Choroid plexus epithelial cell (primary cell): ENCODE results near the gene SCN10A.
A peak's percentile ranks its signal among the peaks of the same experiment; 100 is the strongest.

Source experiments
- DNase-seq: peaks from one replicate; pipeline ENCODE4 v3.0.0-alpha.2; 2010; ENCODE audit warnings: low read depth
- H3K4me3 ChIP-seq: 2 replicates; pipeline ENCODE4 v1.5.1; 2011; ENCODE audit warnings: low read depth, mild to moderate bottlenecking, control low read depth, low read length, moderate library complexity
- TF ChIP-seq, protein P1 (sequence below): conservative IDR thresholded peaks from 2 replicates; pipeline ENCODE4 v1.5.1; 2011; ENCODE audit warnings: low read depth, mild to moderate bottlenecking, control low read depth, inconsistent platforms, low read length, moderate library complexity

SCN10A gene

DNA sequence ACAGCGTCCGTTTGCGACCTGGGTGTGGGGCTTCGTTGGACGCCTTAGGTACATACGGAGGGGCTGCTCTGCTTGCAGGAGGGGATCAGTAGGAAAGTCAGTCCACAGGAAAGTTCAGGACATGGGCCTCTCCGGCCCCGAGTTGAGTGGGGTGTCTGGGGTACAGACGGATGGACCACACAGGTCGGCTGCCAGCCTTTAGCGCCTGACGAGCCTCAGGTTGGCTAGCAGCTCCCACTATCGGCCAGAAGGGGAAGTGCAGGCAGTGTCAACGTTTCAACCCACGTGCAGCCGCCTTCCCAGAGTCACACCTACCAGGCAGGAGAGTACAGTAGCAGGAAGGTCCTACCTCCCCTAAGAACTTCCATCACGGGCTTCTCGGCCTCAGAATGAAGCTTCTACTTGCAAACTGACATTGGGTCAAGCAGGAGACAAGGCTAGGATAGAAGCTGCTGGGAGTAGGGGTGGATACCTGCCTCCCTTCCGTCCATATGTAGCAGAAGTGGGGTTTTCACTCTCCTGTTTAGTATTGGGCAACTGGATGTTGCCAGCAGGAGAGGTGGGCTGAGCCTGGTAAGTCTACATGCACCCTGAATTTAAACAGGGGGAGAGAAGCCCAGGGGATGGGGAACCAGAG, 164.7 kb downstream of the SCN10A start:
- TF ChIP-seq, protein P1, sequence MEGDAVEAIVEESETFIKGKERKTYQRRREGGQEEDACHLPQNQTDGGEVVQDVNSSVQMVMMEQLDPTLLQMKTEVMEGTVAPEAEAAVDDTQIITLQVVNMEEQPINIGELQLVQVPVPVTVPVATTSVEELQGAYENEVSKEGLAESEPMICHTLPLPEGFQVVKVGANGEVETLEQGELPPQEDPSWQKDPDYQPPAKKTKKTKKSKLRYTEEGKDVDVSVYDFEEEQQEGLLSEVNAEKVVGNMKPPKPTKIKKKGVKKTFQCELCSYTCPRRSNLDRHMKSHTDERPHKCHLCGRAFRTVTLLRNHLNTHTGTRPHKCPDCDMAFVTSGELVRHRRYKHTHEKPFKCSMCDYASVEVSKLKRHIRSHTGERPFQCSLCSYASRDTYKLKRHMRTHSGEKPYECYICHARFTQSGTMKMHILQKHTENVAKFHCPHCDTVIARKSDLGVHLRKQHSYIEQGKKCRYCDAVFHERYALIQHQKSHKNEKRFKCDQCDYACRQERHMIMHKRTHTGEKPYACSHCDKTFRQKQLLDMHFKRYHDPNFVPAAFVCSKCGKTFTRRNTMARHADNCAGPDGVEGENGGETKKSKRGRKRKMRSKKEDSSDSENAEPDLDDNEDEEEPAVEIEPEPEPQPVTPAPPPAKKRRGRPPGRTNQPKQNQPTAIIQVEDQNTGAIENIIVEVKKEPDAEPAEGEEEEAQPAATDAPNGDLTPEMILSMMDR = peak; percentile 99
- DNase-seq = peak; percentile 72
- H3K4me3 ChIP-seq = no peak overlapping the region

DNA sequence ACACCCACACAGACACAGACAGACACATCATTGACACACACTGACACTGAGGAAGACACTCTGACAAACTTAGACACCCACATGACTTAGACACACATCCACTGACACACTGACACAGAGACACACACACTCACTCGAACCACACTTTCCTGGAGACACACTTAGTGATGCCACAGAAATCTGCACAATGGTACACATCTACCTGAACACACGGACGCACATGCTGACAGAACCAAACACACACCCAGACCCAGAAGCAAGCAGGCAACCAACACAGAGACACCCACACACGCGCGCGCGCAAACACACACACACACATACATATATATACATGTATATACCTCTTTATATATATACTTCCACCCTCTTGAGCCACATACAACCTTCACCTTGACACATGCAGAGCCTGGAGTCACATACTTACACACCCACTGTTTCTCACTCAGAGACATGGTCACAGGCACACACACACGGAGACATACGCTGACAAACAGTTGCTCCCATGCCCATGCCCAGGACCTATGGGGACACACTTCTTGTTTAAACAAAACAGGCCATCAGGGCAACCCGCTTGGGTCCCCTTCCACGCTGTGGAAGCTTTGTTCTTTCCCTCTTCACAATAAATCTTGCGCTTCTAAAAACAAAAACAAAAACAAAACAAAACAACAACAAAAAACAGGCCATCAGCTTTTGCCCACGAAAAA, 165.6 kb downstream of the SCN10A start:
- DNase-seq = no peak
- TF ChIP-seq, protein P1 = no peak
- no peak overlapping the region for H3K4me3 ChIP-seq

DNA sequence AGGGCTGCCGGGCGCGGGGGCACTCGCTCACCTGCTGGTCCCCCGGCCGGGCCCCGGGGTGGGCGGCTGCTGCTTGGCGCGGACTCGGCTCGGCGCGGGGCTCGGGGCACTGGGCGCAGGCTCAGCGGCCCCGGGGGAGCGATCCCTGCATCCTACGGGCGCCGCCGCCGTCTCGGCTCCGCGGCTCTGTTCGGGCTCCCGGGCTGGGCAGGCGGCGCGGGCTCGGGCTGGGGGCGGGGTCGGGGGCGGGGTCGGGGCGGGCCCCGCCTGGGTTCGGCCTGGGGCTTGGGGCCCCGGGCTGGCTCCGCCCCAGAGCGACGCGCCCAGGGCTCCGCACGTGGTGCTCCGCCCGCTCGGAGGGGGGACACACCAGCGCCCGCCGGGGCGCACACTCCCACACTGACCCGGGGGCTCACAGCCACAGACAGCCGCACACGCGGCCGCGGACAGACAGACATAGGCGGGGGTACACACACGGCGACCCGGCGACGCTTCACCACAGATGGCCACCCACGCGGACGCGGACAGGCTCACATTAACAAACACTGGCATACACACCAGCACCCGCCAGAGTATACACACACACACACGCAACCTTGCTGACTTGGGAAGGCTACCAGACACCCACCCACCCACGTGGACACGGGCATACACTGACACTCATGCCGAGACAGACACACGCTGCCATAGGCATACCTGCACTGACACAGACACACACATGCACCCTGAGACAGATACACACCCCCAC, 166.3 kb downstream of the SCN10A start, which contains the start of gene SCN5A:
Gene SCN5A, minus strand, starts transcription at position 188 of the 748 bp plus-strand sequence. CDS start 16,380 bp downstream, outside the sequence.
- TF ChIP-seq, protein P1 = no peak
- no peak for DNase-seq
- peak within 1 kb of the TSS; percentile 47 for H3K4me3 ChIP-seq

DNA sequence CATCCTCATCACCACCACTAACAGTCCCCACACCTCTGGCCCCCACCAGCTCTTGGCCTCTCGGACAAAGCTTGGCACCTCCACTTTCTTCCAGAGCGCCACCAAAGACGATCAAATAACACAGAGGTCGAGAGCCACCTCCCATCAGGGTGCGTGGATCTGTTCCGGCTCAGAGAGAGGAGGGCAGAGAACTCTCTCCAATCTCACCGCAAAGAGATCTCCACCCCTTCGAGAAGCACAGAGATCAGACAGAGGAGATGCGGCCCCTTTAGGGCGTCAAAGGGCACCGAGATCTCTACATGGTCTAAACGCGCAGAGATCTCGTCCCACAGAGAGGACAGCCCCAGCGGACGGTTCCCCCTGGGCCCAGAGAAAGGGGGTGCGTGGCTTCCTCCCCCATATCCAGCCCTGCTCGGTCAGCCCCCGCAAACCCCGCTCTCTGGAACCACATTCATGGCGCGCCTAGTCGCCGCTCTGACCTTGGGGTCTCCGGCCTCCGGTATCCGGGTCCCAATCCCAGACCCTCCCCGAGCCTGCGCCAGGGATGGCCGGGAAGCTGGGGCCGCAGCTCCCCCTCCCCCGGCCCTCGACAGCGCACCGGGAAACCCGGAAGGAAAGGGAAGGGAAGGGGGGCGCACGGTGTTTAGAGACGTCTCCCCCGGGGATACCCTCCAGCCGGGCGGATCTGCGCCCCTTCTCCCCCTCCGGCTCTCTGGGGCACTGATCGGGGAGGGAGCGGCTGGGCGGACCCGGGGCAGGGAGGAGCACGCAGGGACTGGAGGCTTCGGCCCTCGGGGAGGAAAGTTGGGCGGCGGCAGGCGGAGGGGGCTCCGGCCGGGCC, 167.1 kb downstream of the SCN10A start:
- no peak for DNase-seq
- TF ChIP-seq, protein P1 = no peak
- H3K4me3 ChIP-seq = peak overlapping the region; percentile 47

DNA sequence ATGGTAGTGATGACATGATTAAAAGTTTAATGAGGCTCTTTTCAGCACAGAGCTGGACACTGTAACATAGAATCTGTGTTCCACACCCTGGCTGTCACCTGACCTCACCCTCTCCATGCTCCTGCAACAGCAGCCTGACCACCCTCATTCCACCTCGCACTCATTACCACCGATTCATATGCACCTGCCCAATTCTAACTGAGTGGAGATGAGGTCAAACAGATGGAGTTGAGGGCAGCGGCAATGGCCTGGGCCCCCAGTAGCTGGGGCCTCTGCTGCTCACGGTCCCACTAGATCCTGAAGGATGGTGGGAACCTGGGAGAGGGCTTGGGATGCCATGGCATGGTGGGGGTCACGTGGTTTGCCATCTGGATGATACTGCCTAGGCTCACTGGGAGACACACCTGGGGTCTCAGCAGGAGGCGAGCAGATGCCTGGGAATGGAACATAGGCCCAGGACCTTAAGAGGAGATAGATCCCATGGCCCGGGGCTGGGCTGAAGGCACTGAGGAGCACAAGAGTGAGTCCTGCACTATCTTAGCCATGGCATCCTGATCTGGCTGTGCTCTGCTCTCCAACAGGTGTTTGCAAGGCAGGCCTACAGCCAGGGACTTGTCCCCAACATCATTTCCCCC, 167.9 kb downstream of the SCN10A start:
- no peak for DNase-seq
- TF ChIP-seq, protein P1 = no peak
- no peak overlapping the region for H3K4me3 ChIP-seq

DNA sequence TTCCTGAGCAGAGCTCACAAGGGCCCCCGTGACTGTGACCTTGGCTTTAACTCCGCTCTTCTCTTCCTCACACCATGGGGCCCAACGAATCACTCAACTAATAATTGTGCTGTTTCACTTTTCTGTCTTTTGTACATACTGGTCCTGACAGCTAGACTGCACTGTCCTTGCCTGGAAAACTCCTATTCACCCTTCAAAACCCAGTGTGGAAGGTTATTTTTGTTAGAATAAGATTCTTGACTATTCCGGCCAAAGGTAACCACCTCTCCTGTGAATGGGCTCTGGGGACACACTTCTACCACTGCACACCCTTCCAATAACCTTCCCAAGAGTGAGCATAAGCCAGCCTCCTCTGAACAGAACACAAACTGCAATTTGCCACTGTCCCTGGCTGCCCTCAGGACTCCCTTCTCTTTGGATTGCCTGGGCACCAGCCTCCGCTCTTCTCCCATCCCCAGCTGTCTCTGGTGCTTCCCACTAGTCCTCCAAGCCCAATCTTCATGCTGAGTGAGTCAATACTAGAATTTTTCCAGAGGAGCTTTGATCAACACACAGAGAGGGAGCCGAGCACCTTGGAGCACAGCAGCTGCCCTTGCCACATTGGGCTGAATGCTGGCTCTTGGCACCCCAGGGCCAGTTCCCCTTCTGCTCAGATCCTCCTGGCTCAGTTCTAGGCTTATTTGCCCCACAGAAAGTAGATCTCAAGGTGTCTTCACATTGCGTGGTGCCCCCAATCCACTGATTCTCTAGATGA, 168.6 kb downstream of the SCN10A start:
- no peak for DNase-seq
- H3K4me3 ChIP-seq = no peak overlapping the region
- TF ChIP-seq, protein P1 = no peak
